ENCODE measurements around the gene CTIF. TPM values are rescaled to one million over a fixed set of nuclear protein-coding genes. Genes with fewer than 3 reads are reported as not detected.
"Not testable (repeated sequence)": the region's sequence is repeated elsewhere in the genome, so short reads cannot be mapped to it uniquely, and the experiment has no call there.

CTIF gene
- total RNA-seq, 1 donor from 2014 or later, result 14.0 TPM

GRCh38 chr18:48645427-48646002 is 106.7 kb downstream of the CTIF start:
- peak; percentile 11 for ATAC-seq

- no peak for ATAC-seq
These were observed 108.1 kb downstream of the CTIF start for GRCh38 chr18:48646976-48647375.

GRCh38 chr18:48649231-48649630 is 110.4 kb downstream of the CTIF start:
- no peak for ATAC-seq

- not testable (repeated sequence) for ATAC-seq
These were observed 115.8 kb downstream of the CTIF start for GRCh38 chr18:48654591-48654990.

GRCh38 chr18:48655508-48655907 is 116.7 kb downstream of the CTIF start:
- ATAC-seq, result no peak

- no peak for ATAC-seq
These were observed 117.3 kb downstream of the CTIF start for GRCh38 chr18:48656176-48656575.

GRCh38 chr18:48656582-48656981 is 117.8 kb downstream of the CTIF start:
- ATAC-seq, result no peak

GRCh38 chr18:48657447-48658120 is 118.8 kb downstream of the CTIF start:
- peak; percentile 45 for ATAC-seq

- ATAC-seq, result no peak
These were observed 119.9 kb downstream of the CTIF start for GRCh38 chr18:48658721-48659120.

- no peak for ATAC-seq
These were observed 120.6 kb downstream of the CTIF start for GRCh38 chr18:48659188-48660009.

GRCh38 chr18:48660346-48661228 is 121.8 kb downstream of the CTIF start:
- ATAC-seq, result no peak

GRCh38 chr18:48661421-48661820 is 122.6 kb downstream of the CTIF start:
- no peak for ATAC-seq

- peak; percentile 32 for ATAC-seq
These were observed 123.3 kb downstream of the CTIF start for GRCh38 chr18:48662011-48662661.

GRCh38 chr18:48663096-48663930 is 124.5 kb downstream of the CTIF start:
- ATAC-seq, result no peak

- peak; percentile 55 for ATAC-seq
These were observed 125.4 kb downstream of the CTIF start for GRCh38 chr18:48663931-48664847.

GRCh38 chr18:48665654-48666053 is 126.8 kb downstream of the CTIF start:
- ATAC-seq, result no peak

- no peak for ATAC-seq
These were observed 127.8 kb downstream of the CTIF start for GRCh38 chr18:48666613-48667012.

GRCh38 chr18:48667276-48668254 is 128.7 kb downstream of the CTIF start:
- no peak for ATAC-seq
